Keratinocyte (primary cell): ENCODE results near the gene OR10A4. TPM values are rescaled to one million over a fixed set of nuclear protein-coding genes. Genes with fewer than 3 reads are reported as not detected.
A peak's percentile ranks its signal among the peaks of the same experiment; 100 is the strongest.

ENCODE experiments used
- DNase-seq: peaks from one replicate; pipeline ENCODE4 v3.0.0-alpha.2; 2011; ENCODE audit warnings: low read depth, missing footprints, low spot score
- FAIRE-seq: peaks from 2 replicates; lab custom pipeline; 2011; peaks lifted over from hg19 to GRCh38; lab: Jason Lieb, UNC
- H2AFZ ChIP-seq: 2 replicates; pipeline ENCODE4 v1.6.0; 2012; ENCODE audit warnings: low read length, control low read depth, inconsistent platforms; ENCODE audit not compliant: control insufficient read depth
- H3K27ac ChIP-seq: 2 replicates; pipeline ENCODE4 v1.5.1; 2011; ENCODE audit warnings: low read length; ENCODE audit not compliant: control insufficient read depth, insufficient read depth
- H3K27me3 ChIP-seq: 3 replicates; pipeline ENCODE4 v1.6.0; 2011; ENCODE audit warnings: low read length; ENCODE audit not compliant: control insufficient read depth, insufficient read depth; ENCODE audit errors: extremely low read depth
- H3K36me3 ChIP-seq, 2 experiments: 2 replicates in 1 of 2; 3 replicates in 1 of 2; pipeline ENCODE4 v1.5.1; 2011; ENCODE audit warnings: low read length in 2 of 2, mild to moderate bottlenecking in 1 of 2; ENCODE audit not compliant: control insufficient read depth in 2 of 2, insufficient read depth in 2 of 2; ENCODE audit errors: extremely low read depth in 1 of 2
- H3K4me1 ChIP-seq: 3 replicates; pipeline ENCODE4 v1.5.1; 2011; ENCODE audit warnings: low read length; ENCODE audit not compliant: control insufficient read depth, insufficient read depth; ENCODE audit errors: extremely low read depth
- H3K4me2 ChIP-seq: 3 replicates; pipeline ENCODE4 v1.6.0; 2011; ENCODE audit warnings: low read depth, low read length; ENCODE audit not compliant: control insufficient read depth, insufficient read depth; ENCODE audit errors: extremely low read depth
- H3K4me3 ChIP-seq, 3 experiments: fragments of 200-600 bp in 1 of 3; sonication (generic) in 1 of 3; 2 replicates in 2 of 3; 3 replicates in 1 of 3; pipeline ENCODE4 v1.5.1; 2011 to 2016; ENCODE audit warnings: low read length in 3 of 3, mild to moderate bottlenecking in 3 of 3, control low read depth in 2 of 3, inconsistent platforms in 1 of 3, low read depth in 1 of 3, mixed read lengths in 1 of 3, mixed run types in 1 of 3, moderate library complexity in 1 of 3; ENCODE audit not compliant: control insufficient read depth in 2 of 3, insufficient read depth in 2 of 3; ENCODE audit errors: extremely low read depth in 1 of 3
- H3K79me2 ChIP-seq: 2 replicates; pipeline ENCODE4 v1.6.0; 2012; ENCODE audit warnings: low read length; ENCODE audit not compliant: control insufficient read depth, insufficient read depth
- H3K9ac ChIP-seq: 3 replicates; pipeline ENCODE4 v1.6.0; 2011; ENCODE audit warnings: low read length; ENCODE audit not compliant: control insufficient read depth, insufficient read depth; ENCODE audit errors: extremely low read depth
- H3K9me1 ChIP-seq: 3 replicates; pipeline ENCODE4 v1.6.0; 2011; ENCODE audit warnings: low read length; ENCODE audit not compliant: control insufficient read depth, insufficient read depth; ENCODE audit errors: extremely low read depth
- H3K9me3 ChIP-seq: 2 replicates; pipeline ENCODE4 v1.5.1; 2012; ENCODE audit warnings: low read depth, low read length; ENCODE audit not compliant: control insufficient read depth
- H4K20me1 ChIP-seq: 3 replicates; pipeline ENCODE4 v1.6.0; 2011; ENCODE audit warnings: low read length; ENCODE audit not compliant: control insufficient read depth, insufficient read depth; ENCODE audit errors: extremely low read depth
- CTCF ChIP-seq, 3 experiments: IDR thresholded peaks in 1 of 3; conservative IDR thresholded peaks in 1 of 3; optimal IDR thresholded peaks in 1 of 3; 2 replicates in 2 of 3; 3 replicates in 1 of 3; pipeline versions ENCODE3 to v1.5.1; 2011; ENCODE audit warnings: low read length in 3 of 3, mild to moderate bottlenecking in 3 of 3, moderate library complexity in 2 of 3, control low read depth in 1 of 3, inconsistent platforms in 1 of 3; ENCODE audit not compliant: insufficient read depth in 2 of 3; ENCODE audit errors: extremely low read depth in 1 of 3
- EZH2 ChIP-seq: IDR thresholded peaks from one replicate; pipeline ENCODE4 v1.6.1; 2012; ENCODE audit warnings: inconsistent platforms, mild to moderate bottlenecking, low read length, moderate library complexity
- dilution Hi-C: fragments of 300-500 bp; cut with MboI; formaldehyde crosslinking; loops from one replicate; pipeline ENCODE4 v1.7.0; 2020; ENCODE audit warnings: low sequenced_read_pairs; ENCODE audit not compliant: extremely low pct_ligation_motif_present
- polyA plus RNA-seq, 5 experiments: library from polyadenylated mRNA; depleted of rRNA in 3 of 5; stranded (reverse) in 3 of 5; stranded (forward) in 1 of 5; unstranded in 1 of 5; fragments of >200 nt; gene quantifications; 1 replicate in 1 of 5; 2 replicates in 3 of 5; 3 replicates in 1 of 5; pipeline versions ENCODE4 v1.2.1 to v1.2.3, GENCODE V29; 2011 to 2012; ENCODE audit warnings: missing spikeins in 2 of 5, low read depth in 1 of 5, low replicate concordance in 1 of 5

The OR10A4 gene
- polyA plus RNA-seq, 1 donor (not counting 4 experiments of a cell fraction or from before 2014, with no cell fraction given): not detected

DNA sequence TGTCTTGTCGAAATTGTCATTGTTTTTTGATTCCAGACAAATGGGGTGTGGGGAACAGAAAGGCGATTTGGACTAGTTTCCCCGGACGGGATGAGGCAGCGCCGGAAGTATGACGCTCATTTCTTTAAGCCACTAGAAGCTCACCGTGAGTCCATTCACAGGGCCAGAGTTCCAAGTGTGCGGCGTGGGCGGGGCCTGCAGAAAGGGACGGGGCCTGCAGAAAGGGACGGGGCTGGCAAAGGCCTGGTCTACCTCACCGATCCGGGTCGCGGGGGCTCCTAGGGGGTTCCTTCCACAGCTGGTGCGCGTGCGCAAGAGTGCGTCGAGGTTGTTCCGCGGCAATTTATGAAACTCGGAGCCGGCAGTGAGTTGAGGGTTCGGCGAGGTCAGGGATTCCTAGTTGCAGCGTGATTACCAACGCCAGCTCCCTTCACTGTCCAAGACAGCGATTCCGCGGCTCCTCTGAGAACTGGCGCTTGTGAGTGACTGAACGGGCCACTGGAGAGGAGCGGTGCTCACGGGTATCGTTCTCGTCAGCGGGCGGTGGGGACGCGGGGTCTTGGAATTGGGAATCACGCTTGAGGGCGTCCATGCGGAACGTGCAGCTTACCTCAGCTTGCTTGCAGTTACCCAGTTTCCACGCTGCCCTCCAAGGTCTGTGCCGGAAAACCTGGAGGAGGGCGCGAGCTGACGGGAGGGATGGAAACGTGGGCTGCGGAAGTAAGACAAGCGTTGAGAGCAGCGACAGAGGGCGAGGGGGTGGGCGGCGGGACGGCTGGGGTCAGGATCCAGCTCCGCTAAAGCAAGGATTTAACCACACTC lies 50.0 kb downstream of the OR10A4 start, which contains the start of gene ZNF215:
Gene ZNF215 (plus strand): TSS at position 219 of the 822 bp plus-strand sequence. CDS start 5,847 bp downstream, outside the sequence.
- H3K27me3 ChIP-seq: no peaks in the 10 kb centered on the region
- H3K4me3 ChIP-seq: peak within 1 kb of the TSS; percentile 56 to 82 (median 67)
- TF ChIP-seq EZH2 (no peak), CTCF (optimal IDR thresholded peaks at IDR 0.05 in 1 of 3, IDR thresholded peaks at IDR 0.05 in 1 of 3, conservative IDR thresholded peaks at IDR 0.05 in 1 of 3; ENCODE audit: extremely low read depth in 1 of 3, insufficient read depth in 2 of 3, low read length in 3 of 3) (no peak)
- H3K9me1 ChIP-seq: no peaks in the 10 kb centered on the region
- peak within 1 kb of the TSS; percentile 86 for H3K4me2 ChIP-seq
- peaks cover 3% of the 10 kb centered on the region for H3K4me1 ChIP-seq
- H3K79me2 ChIP-seq: peaks cover 5% of the 10 kb centered on the region
- peak within 1 kb of the TSS; percentile 96 for H2AFZ ChIP-seq
- H4K20me1 ChIP-seq: no peaks in the 10 kb centered on the region
- FAIRE-seq: peak; percentile 56
- peak within 1 kb of the TSS; percentile 75 for H3K9ac ChIP-seq
- no peaks in the 10 kb centered on the region for H3K9me3 ChIP-seq
- dilution Hi-C loops: no loop called here
- H3K36me3 ChIP-seq: no peaks in the 10 kb centered on the region
- H3K27ac ChIP-seq: peak within 1 kb of the TSS; percentile 64
- peak; percentile 40 for DNase-seq

DNA sequence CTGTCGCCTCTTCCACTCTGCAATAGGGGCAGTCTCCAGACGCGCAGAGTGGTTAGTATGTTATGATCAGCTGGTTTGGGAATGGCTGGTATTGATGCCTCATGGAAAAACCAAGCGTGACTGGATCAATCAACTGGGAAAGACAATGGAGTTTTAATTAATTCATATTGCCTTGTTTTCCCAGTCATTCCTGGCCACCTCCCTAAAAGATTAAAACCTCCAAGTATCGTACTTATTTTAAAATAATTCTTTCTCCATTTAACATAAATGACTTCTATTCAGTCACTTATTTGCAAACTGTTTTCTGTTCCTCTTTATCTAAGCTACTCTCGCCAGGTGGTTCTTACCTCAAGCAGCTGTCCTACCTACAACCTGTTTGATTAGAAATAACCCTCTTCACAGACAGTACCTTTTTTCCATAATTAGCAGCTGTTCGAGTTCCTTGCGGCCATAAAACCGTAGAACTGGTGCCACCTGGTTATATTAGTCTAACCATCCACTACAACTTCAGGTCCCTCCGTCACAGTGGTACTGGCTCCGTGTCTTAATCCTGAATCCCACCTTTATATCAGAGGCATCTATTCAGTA lies 50.7 kb downstream of the OR10A4 start:
- Histone ChIP-seq H3K9me3 (no peaks in the 10 kb centered on the region), H3K27ac (peak overlapping the region; percentile 48), H3K4me2 (peak overlapping the region; percentile 86), H4K20me1 (no peaks in the 10 kb centered on the region), H3K9me1 (no peaks in the 10 kb centered on the region), H3K9ac (peak overlapping the region; percentile 75), H3K36me3 (no peaks in the 10 kb centered on the region), H3K4me1 (peaks cover 3% of the 10 kb centered on the region), H2AFZ (peak overlapping the region; percentile 96), H3K4me3 (peak overlapping the region; percentile 56 to 82 (median 67)), H3K27me3 (no peaks in the 10 kb centered on the region), H3K79me2 (peaks cover 5% of the 10 kb centered on the region)
- dilution Hi-C loops: no loop called here
- TF ChIP-seq EZH2 (no peak), CTCF (optimal IDR thresholded peaks at IDR 0.05 in 1 of 3, IDR thresholded peaks at IDR 0.05 in 1 of 3, conservative IDR thresholded peaks at IDR 0.05 in 1 of 3; ENCODE audit: extremely low read depth in 1 of 3, insufficient read depth in 2 of 3, low read length in 3 of 3) (no peak)
- no peak for DNase-seq
- FAIRE-seq: no peak

Other genes with a start within 250 kb of the OR10A4 start
- 0.03 to 0.05 TPM (median 0.03 TPM) in 3 replicates for gene DCHS1, start 220.8 kb upstream of the OR10A4 start, polyA plus RNA-seq
- gene MRPL17, start 193.3 kb upstream of the OR10A4 start, polyA plus RNA-seq: 52.1 to 96.3 TPM (median 81.0 TPM) in 3 replicates
- 0.04 to 0.11 TPM (median 0.08 TPM) in 3 replicates for gene OR2AG2, start 104.6 kb upstream of the OR10A4 start, polyA plus RNA-seq
- not detected in 3 replicates for gene OR2AG1, start 93.6 kb upstream of the OR10A4 start, polyA plus RNA-seq
- 0.05 to 0.09 TPM in 2 of 3 replicates, not detected in the other for gene OR6A2, start 76.9 kb upstream of the OR10A4 start, polyA plus RNA-seq
- gene OR10A5, start 30.9 kb upstream of the OR10A4 start, polyA plus RNA-seq: not detected in 3 replicates
- gene OR10A2, start 13.6 kb upstream of the OR10A4 start, polyA plus RNA-seq: not detected in 3 replicates
- 0.10 to 0.14 TPM in 2 of 3 replicates, not detected in the other for gene OR2D2, start 15.9 kb downstream of the OR10A4 start, polyA plus RNA-seq
- gene OR2D3, start 44.4 kb downstream of the OR10A4 start, polyA plus RNA-seq: not detected in 3 replicates
- gene ZNF215, start 49.8 kb downstream of the OR10A4 start, polyA plus RNA-seq: 3.3 to 6.1 TPM (median 5.3 TPM) in 3 replicates
- 0.89 to 1.1 TPM (median 0.95 TPM) in 3 replicates for gene ZNF214, start 143.7 kb downstream of the OR10A4 start, polyA plus RNA-seq
- 0.03 TPM in 2 of 3 replicates, not detected in the other for gene NLRP14, start 143.9 kb downstream of the OR10A4 start, polyA plus RNA-seq
- gene RBMXL2, start 212.4 kb downstream of the OR10A4 start, polyA plus RNA-seq: not detected in 3 replicates